Karpas-422 (cell line): Measurements from ENCODE around the gene TMEM145. TPM values are rescaled to one million over a fixed set of nuclear protein-coding genes. Genes with fewer than 3 reads are reported as not detected.
"Not testable (repeated sequence)": the region's sequence is repeated elsewhere in the genome, so short reads cannot be mapped to it uniquely, and the experiment has no call there.

ENCODE experiments used
- DNase-seq: peaks from one replicate; pipeline ENCODE4 v3.0.0-alpha.2; 2015
- H2AFZ ChIP-seq: fragments of 200-600 bp; sonication (generic); 2 replicates; pipeline ENCODE4 v1.6.1; 2014; ENCODE audit warnings: antibody characterized with exemption, low read length, mixed read lengths
- H3K27ac ChIP-seq: fragments of 200-600 bp; sonication (generic); 2 replicates; pipeline ENCODE4 v1.5.1; 2014; ENCODE audit warnings: mild to moderate bottlenecking, low read length, moderate library complexity
- H3K27me3 ChIP-seq: fragments of 200-600 bp; sonication (generic); 2 replicates; pipeline ENCODE4 v1.6.1; 2014; ENCODE audit warnings: low read length, mixed read lengths
- H3K36me3 ChIP-seq: fragments of 200-600 bp; sonication (generic); 2 replicates; pipeline ENCODE4 v1.6.1; 2014; ENCODE audit warnings: low read length, mixed read lengths; ENCODE audit not compliant: insufficient read depth
- H3K4me1 ChIP-seq: fragments of 200-600 bp; sonication (generic); 2 replicates; pipeline ENCODE4 v1.6.1; 2014; ENCODE audit warnings: mild to moderate bottlenecking, low read length, mixed read lengths
- H3K4me2 ChIP-seq: fragments of 200-600 bp; sonication (generic); 2 replicates; pipeline ENCODE4 v1.6.1; 2014; ENCODE audit warnings: low read length, low read depth, mild to moderate bottlenecking; ENCODE audit not compliant: poor library complexity, severe bottlenecking
- H3K4me3 ChIP-seq: fragments of 200-600 bp; sonication (generic); 2 replicates; pipeline ENCODE4 v1.5.1; 2014; ENCODE audit warnings: mild to moderate bottlenecking, antibody characterized with exemption, low read length, mixed read lengths
- H3K79me2 ChIP-seq: fragments of 200-600 bp; sonication (generic); 2 replicates; pipeline ENCODE4 v1.6.1; 2014; ENCODE audit warnings: mild to moderate bottlenecking, low read length, mixed read lengths
- H3K9ac ChIP-seq: fragments of 200-600 bp; sonication (generic); 2 replicates; pipeline ENCODE4 v1.6.0; 2014; ENCODE audit warnings: low read length
- H3K9me2 ChIP-seq: fragments of 200-600 bp; sonication (generic), shearing (Covaris generic); replicated peaks from 2 replicates; pipeline ENCODE4 v1.6.0; 2014; ENCODE audit warnings: mild to moderate bottlenecking, low read length, moderate library complexity; ENCODE audit not compliant: insufficient read depth
- H3K9me3 ChIP-seq: fragments of 300-700, 200-600 bp; sonication (generic); 2 replicates; pipeline ENCODE4 v1.6.1; 2014; ENCODE audit warnings: low read length, mixed read lengths
- H4K20me1 ChIP-seq: fragments of 200-600 bp; sonication (generic); 2 replicates; pipeline ENCODE4 v1.6.1; 2014; ENCODE audit warnings: mild to moderate bottlenecking, antibody characterized with exemption, low read length, low read depth; ENCODE audit not compliant: insufficient read depth
- total RNA-seq: library from RNA; depleted of rRNA; stranded (reverse); fragments of >200 nt; shearing (Covaris generic); gene quantifications from 2 replicates; pipeline ENCODE4 v1.2.3, GENCODE V29; 2014; ENCODE audit warnings: low replicate concordance

The TMEM145 gene
- total RNA-seq, 1 experiment from 2014 or later: 18.7 TPM

GRCh38 chr19:42334697-42335373 is 21.7 kb downstream of the TMEM145 start:
- H3K9ac ChIP-seq: no peak overlapping the region
- no peaks in the 10 kb centered on the region for H3K9me3 ChIP-seq
- no peak for DNase-seq

GRCh38 chr19:42335374-42335936 is 22.3 kb downstream of the TMEM145 start:
- Histone ChIP-seq H3K27ac (no peak overlapping the region), H4K20me1 (no peaks in the 10 kb centered on the region), H3K36me3 (peaks cover 7% of the 10 kb centered on the region; the same call in 1 of the 2 replicates), H3K9me3 (no peaks in the 10 kb centered on the region), H3K4me1 (peaks cover 10% of the 10 kb centered on the region), H3K4me2 (no peak overlapping the region), H3K79me2 (peaks cover 9% of the 10 kb centered on the region), H2AFZ (no peak overlapping the region), H3K4me3 (no peak overlapping the region), H3K9me2 (no peaks in the 10 kb centered on the region), H3K27me3 (no peaks in the 10 kb centered on the region), H3K9ac (no peak overlapping the region)
- no peak for DNase-seq

More at GRCh38 chr19:42334697-42335373, 21.7 kb downstream of the TMEM145 start:
- H3K4me1 ChIP-seq: peaks cover 10% of the 10 kb centered on the region
- H4K20me1 ChIP-seq: no peaks in the 10 kb centered on the region
- H3K4me2 ChIP-seq: no peak overlapping the region
- H3K79me2 ChIP-seq: peaks cover 15% of the 10 kb centered on the region
- no peak overlapping the region for H3K27ac ChIP-seq
- no peak overlapping the region for H2AFZ ChIP-seq
- H3K4me3 ChIP-seq: no peak overlapping the region
- H3K9me2 ChIP-seq: no peaks in the 10 kb centered on the region
- H3K36me3 ChIP-seq: peaks cover 7% of the 10 kb centered on the region; the same call in 1 of the 2 replicates
- H3K27me3 ChIP-seq: no peaks in the 10 kb centered on the region

- Histone ChIP-seq H3K9me2 (no peaks in the 10 kb centered on the region), H3K4me3 (no peak overlapping the region), H3K27me3 (no peaks in the 10 kb centered on the region), H3K9ac (no peak overlapping the region), H4K20me1 (no peaks in the 10 kb centered on the region), H3K4me1 (peaks cover 10% of the 10 kb centered on the region), H3K4me2 (no peak overlapping the region), H3K36me3 (peaks cover 7% of the 10 kb centered on the region; the same call in 1 of the 2 replicates), H3K79me2 (peaks cover 4% of the 10 kb centered on the region), H3K9me3 (no peaks in the 10 kb centered on the region), H2AFZ (no peak overlapping the region), H3K27ac (no peak overlapping the region)
- DNase-seq: no peak
Observed at GRCh38 chr19:42335971-42336370, 22.9 kb downstream of the TMEM145 start.

GRCh38 chr19:42339126-42339860 is 26.2 kb downstream of the TMEM145 start:
- H3K9me3 ChIP-seq, H3K79me2 ChIP-seq, H3K9me2 ChIP-seq, H2AFZ ChIP-seq, H3K36me3 ChIP-seq, H3K9ac ChIP-seq, H4K20me1 ChIP-seq, H3K4me3 ChIP-seq, DNase-seq, H3K27me3 ChIP-seq: not testable (repeated sequence)
- Histone ChIP-seq H3K27ac (peak overlapping the region; percentile 41), H3K4me1 (peaks cover 10% of the 10 kb centered on the region), H3K4me2 (peak overlapping the region; percentile 18)

GRCh38 chr19:42339922-42340321 is 26.8 kb downstream of the TMEM145 start:
- H3K4me2 ChIP-seq, H3K9ac ChIP-seq, H3K79me2 ChIP-seq, H3K36me3 ChIP-seq, DNase-seq, H3K9me2 ChIP-seq, H4K20me1 ChIP-seq, H3K9me3 ChIP-seq, H3K27me3 ChIP-seq, H3K4me3 ChIP-seq, H2AFZ ChIP-seq: not testable (repeated sequence)
- Histone ChIP-seq H3K4me1 (peaks cover 10% of the 10 kb centered on the region), H3K27ac (peak overlapping the region; percentile 41)

GRCh38 chr19:42343344-42344110 is 30.4 kb downstream of the TMEM145 start:
- Histone ChIP-seq H3K9me2 (no peaks in the 10 kb centered on the region), H2AFZ (no peak overlapping the region), H3K36me3 (0 out of 2 replicates have a peak, but pooled peaks cover 5% of the 10 kb centered on the region), H3K4me3 (no peak overlapping the region), H3K27me3 (no peaks in the 10 kb centered on the region), H3K79me2 (no peaks in the 10 kb centered on the region), H3K27ac (no peak overlapping the region), H3K4me2 (no peak overlapping the region), H3K9me3 (no peaks in the 10 kb centered on the region), H4K20me1 (no peaks in the 10 kb centered on the region), H3K9ac (no peak overlapping the region), H3K4me1 (peaks cover 10% of the 10 kb centered on the region)
- peak; percentile 62 for DNase-seq

GRCh38 chr19:42344336-42344893 is 31.3 kb downstream of the TMEM145 start:
- no peak overlapping the region for H2AFZ ChIP-seq

More at GRCh38 chr19:42344336-42344893, 31.3 kb downstream of the TMEM145 start:
- Histone ChIP-seq H3K4me2 (no peak overlapping the region), H3K9ac (no peak overlapping the region), H3K4me3 (no peak overlapping the region), H3K79me2 (no peaks in the 10 kb centered on the region), H4K20me1 (no peaks in the 10 kb centered on the region), H3K36me3 (0 out of 2 replicates have a peak, but pooled peaks cover 5% of the 10 kb centered on the region), H3K27me3 (no peaks in the 10 kb centered on the region), H3K9me2 (no peaks in the 10 kb centered on the region), H3K9me3 (no peaks in the 10 kb centered on the region), H3K4me1 (peaks cover 5% of the 10 kb centered on the region), H3K27ac (no peak overlapping the region)
- DNase-seq: no peak
